GM19452 (cell line): Measurements from ENCODE around the gene SH3TC2.

ENCODE experiments used
- ATAC-seq: cut with Tn5 transposase; IDR thresholded peaks from one replicate; pipeline ENCODE4 v1.9.1; 2021; ENCODE audit not compliant: unreplicated experiment

The SH3TC2 gene

DNA sequence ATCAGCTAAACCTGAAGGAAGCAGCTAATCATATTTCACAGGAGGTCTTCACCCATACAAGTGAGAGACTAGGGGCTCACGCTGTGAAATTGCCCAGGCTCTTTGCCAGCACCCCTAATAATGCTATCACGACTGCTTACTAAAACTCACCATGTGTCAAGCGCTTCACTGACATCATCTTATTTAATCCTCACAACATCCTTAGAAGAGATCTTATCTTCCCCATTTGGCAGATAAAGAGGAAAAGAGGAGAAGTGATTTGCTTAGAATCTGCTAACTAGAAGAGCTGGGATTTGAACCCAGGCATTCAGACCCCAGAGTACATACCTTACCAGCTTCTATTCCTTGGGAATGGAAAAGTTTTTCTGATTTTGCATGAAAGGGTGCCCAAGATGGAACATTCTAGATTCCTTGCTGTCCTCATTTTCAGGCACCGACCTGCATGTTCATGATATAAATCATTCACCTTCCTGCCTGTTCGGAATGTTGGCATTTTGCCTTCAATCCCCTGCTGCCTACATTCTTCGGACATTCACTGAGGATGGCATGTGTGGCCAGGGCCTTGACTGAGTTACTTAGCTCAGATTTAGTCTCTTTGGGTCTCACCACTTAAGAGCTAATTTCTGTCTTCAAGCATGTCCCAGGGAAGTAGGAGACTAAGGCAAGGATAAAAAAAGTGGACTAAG is 88.1 kb downstream of the SH3TC2 start:
- no peak for ATAC-seq

DNA sequence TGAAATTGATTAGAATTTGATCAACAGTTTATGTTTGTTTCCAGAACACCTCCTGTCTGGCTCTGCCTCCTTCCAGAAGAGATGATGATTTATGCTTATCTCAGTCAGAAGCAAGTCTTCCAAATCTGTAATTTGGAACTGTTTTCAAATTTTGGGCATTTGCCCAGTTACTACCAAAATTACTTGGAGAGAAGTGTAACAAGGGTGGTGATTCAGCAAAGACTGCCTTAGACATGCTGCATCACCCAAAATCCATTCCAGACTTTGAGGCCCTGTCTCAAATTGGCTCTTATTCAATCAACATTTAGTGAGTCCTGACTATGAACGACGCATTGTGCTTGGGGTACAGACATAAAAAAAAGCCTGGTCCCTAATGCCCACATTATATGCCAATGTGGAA is 89.4 kb downstream of the SH3TC2 start:
- ATAC-seq: no peak

DNA sequence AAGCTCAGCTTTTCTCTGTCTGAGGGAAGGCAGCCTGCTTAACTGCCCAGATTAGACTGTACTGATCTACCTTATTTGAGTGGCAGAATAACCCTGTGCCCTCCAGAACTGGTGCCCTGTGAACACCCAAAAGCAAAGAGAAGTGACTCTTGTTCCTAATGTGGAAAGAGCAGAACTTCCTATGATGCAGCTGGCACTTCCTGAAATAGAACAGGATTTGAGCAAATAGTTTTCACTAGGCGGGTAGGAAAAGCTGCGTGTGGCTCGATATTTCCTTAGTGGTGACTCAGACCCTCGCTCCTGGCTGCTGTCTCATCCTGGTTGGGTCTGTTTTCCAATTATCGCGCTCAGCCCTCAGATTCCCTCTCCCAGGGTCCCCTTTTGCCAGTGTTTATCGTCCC is 89.9 kb downstream of the SH3TC2 start:
- no peak for ATAC-seq

DNA sequence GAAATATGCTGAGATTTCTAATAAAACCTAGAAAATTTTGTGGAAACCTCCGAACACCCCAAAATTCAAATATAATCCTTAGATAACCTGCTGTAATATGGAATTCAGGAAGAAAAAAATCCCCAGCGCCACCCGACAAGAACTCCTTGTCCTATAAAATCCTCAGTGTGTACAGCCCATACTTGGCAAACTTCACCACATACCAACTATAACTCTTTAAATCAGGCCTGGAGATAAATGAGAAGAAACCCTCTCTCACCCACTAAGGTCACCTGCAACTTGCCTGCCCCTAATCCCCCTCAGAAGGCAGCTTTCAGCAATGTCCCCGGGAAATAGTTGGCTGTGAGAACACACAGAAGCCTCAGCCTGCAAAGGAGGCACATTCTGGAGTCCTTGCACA is 90.5 kb downstream of the SH3TC2 start:
- no peak for ATAC-seq

DNA sequence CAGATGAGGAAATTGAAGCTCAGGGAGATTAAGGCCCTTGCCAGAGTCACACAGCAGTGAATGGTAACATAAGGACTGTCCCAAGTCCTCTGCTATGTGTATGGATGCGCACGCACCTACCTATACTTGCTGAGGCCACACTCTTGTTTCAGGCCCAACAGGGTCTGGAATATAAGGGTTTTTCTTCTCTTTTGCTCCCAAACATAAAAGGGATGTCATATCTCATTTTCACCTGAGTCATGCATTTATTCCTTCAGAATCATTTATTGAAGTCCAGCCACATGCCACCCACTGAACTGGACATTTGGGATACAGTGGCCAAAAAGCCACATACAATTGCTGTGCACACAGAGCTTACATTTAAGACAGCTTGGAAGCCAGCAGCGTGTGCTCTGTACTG is 92.0 kb downstream of the SH3TC2 start:
- no peak for ATAC-seq

DNA sequence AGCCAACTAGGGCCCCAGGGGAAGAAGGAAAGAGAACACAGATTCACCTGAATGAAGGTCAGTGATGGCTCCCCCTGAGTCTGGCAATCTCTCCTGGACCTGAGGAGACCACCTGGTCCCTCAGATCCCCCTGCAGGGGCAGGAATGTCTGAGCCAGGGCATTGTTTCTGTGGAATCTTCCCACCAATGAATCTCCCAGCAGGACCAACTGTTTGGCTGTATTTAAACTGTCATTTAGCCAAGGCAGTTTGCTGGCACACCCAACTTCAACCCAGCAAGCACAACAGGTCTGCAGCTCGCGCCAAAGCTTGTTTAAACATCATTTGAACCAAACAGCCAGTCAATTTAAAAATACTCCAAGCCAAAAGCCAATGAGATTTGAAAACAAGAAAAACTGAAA is 92.6 kb downstream of the SH3TC2 start:
- ATAC-seq: no peak

DNA sequence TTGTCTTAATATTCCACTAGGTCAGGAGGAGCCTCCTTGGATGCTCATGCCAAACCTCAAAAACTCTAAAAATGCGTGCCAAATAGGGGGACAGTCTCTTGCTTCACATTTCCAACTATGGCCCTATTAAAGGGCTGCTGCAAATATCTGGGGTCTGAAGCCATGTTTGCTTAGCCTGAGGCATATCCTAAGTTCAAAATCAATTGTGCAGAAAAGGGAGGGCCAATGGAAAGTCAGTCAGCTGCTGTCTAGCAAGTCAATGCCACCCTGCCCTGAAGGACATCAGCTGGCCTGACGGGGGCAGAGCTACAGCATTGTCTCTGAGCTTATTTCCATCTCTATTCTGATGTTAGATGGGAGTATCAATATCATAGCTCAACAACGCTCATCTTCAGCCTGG is 93.6 kb downstream of the SH3TC2 start:
- no peak for ATAC-seq

DNA sequence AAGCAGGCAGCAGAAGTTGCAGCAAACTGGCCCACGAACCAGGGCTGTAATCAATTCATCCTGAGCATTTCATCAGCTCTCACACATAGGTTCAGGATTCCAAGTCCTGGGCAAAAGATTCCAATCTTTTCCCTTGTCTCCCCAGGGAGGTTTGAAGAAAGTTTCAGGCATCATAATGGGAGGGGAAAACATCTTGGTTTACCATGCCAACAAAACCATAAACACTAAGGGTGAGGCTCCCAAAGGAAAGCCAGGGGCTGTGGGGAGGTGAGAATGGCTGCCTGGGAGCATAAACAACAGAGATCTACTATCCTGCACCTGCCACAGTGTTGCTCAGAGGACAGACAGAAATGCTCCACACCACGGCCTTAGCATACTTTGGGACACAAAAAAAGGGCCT is 94.6 kb downstream of the SH3TC2 start:
- no peak for ATAC-seq

DNA sequence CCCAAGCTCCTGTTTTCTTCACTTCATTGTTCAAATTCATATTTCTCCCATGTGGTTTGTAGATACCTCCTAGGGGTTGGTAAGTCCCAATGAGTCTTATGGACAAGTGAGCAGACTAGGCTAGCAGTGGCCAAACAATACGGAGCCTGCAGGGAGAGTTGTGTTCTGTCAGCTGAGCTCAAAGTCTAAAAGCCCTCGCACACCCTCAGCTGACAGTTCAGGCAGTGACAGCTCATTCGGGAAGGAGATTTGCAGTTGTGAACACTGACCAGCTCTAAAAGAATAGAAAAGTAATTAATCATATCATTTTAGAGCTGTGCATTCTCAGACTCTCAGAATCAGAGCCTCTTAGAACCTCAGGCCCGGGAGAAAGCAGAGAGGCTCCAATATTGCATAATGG is 95.1 kb downstream of the SH3TC2 start:
- ATAC-seq: no peak

DNA sequence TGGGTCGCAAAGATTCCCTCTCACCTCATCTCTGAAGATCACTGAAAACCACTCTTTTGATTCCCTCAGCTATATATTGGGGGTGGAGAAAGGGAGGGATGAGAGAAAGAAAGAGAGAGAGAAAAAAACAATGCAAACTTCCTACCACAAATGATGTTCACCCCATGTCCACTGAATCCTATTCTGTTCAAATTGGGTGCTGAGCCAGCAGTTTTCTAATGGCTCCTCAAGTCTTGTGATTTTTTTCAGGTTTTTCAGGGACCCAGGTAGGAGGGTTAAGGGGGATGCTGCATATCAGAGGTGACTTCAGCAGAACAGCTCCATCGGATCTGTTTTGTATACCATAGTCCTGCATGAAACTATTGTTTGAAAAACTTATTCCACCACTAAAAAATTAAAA is 95.9 kb downstream of the SH3TC2 start:
- ATAC-seq: no peak

DNA sequence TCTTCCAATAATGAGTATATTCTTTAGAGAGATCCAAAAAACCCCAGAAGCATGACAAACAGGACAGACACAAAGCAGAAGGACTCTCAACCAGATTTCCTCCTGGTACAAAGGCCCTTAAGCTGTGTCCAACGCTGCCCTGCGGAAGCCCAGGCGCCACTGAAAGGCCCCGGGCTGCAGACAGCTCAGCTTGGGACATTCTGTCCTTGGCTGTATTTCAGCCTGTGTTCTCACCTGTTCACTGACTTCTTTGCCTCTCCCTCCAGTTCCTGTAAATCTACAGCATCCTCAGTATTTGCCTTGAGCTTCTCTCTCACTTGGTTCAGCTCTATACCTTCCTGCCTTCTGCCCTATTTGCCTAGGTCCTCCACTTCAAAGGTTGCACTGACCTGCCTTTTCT is 96.5 kb downstream of the SH3TC2 start:
- no peak for ATAC-seq

DNA sequence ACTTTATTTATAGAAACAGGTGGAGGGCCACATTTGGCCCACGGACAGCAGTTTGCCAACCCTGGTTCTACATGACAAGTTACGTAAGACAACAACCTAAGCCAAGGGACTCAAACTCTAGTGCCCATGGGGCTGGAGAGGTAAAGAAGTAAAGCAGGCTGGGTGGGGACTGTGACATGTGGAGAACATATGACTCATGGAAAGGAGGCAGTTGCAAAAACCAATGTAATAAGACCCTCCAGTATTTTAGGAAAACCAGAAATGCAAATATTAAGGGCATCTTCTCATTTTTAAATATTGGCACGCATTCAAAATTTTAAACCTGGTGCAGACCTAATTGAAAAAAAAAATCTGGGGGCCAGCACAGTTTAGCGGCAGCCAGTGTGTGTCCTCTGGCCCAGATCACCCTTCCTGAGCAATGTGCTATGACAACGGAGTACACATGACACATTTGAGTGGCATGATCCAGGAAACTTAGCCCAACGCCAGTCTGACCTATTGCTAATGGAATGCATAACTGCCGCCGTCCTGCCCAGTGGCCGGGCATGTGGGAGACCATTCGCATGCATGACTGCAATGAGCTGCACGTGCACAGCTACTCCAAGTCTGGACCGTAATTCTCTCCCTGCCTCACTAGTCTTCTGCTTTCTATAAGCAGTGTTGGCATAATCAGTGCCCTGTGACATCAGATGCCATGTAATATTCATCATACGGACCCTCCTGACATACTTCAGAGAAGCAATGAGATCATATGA is 97.2 kb downstream of the SH3TC2 start:
- ATAC-seq: no peak

DNA sequence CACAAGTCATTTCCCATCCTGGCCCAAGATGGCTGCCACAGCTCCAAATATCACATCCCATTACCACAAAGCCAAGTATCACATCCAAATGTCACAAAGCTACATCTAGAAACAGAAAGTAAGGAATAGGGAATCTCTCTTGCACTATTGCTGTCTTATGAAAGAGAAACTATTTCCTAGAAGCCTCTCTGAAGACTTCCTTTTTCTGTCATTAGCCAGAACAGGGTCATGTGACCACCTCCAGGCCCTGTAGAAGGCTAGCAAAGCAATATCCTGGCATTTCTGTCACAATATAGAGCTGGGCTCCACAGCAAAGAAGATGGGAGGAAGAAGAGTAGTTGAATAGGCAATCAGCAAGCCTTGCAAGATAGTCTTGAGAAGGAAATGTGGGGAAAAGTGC is 99.2 kb downstream of the SH3TC2 start:
- ATAC-seq: no peak

DNA sequence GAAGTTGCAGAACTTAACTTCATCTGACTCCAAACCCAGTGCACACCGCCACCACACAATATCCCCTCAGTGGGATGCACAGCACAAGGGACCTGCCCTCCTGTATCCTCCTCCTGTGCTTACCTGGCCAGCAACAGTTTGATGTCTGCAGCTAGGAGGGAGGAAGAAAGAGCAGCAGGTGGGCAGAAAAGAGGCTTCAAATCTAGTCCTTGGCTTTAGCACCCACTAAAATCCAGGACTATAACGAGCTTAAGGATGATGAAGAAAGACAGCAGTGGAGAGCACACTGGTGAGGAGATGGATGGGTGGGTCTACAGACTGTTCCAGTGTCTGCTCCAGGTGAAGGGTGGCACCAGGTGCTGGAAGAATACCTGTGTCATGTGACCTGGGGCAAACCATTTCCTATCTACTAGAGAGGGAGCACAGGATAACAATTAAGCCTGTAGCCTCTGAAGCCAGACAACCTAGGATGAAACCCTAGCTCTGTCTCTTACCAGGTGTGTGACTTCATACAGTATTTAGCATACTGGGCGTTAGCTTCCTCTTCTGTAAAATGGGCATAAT is 100.0 kb downstream of the SH3TC2 start:
- ATAC-seq: no peak

DNA sequence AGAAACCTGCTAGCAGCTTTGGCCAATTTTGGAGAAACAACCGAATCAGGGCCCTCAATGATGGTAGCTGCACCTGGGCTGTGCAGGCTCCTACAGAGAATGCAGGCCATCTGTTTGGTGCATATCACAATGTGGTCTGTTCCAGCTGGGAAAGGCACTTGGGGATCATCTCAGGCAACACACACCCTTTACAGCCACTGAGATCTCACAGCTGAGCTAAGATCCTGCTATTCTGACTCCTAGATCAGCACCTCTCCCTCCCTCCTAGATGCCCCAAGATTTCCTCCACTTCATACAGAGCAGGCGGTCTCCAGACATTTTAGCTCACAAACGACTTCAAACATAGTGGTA is 100.7 kb downstream of the SH3TC2 start:
- no peak for ATAC-seq

DNA sequence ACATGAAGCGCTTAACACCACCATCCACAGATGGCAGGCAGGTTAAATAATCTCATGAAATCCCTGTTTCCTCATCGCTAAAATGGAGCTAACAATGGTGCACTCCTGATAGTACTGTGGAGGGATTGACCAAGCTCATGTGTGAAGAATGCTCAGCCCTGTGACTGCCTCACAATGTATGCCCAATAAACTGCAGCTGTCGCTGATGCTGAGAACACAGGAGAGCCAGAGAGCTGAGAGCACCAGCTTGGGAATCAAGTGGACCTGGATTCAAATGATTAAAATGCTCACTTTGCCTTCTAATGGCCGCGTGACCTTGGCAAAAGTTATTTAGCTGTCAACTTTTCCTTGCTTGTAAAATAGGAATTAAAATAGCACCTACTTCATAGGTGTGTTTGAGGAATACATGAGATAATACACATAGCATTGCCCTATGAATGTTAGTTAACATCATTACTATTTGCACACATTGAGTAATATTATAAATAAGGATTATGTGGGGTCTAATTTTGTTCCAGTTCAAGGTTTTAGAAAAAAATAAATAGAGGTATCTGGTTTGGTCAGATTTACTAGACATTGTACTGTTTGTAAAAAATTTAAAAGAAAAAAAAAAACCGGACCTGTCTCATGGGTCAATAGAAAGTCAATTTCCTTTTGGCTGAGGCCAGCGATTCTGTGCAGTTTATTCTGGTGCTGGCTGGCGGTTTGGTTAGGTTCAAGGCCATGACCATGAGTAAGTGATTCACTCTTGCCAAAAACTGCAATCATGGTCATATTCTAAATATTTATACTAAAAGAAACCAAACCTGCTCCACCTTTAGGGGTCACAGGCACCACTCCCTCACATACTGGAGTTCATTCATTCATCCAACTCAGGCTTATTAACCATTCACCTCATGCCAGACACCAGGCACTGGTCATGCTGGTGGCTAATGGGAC is 101.3 kb downstream of the SH3TC2 start:
- no peak for ATAC-seq

DNA sequence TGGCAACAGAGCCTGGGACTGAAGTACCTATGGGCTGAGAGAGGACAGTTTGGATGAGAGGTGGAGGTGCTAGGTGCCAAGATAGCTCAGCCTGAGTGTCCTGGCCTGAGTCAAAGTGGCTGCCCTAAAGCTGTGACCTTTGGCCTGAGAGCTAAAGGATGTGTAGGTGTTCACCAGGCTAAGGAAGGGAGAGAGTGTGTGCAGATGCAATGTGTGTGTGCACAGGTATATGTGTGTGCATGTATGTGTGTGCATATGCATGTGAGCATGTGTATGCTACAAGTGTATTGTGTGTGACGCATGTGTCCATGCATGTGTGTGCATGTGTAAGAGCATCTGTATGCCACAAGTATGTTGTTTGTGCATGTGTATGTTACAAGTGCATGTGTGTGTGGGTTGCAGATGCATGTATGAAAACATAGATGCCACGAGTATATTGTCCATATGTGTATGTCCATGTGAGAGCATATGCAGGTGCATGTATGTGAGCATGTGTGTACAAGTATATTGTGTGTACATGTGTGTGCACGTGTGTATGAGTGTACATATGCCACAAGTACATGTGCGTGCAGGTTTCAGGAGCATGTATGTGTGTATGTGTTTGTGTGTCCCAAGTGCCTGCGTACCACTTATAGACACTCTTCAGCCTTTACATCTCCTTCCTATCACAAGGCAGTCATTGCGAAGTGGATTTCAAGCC is 102.6 kb downstream of the SH3TC2 start:
- ATAC-seq: no peak

DNA sequence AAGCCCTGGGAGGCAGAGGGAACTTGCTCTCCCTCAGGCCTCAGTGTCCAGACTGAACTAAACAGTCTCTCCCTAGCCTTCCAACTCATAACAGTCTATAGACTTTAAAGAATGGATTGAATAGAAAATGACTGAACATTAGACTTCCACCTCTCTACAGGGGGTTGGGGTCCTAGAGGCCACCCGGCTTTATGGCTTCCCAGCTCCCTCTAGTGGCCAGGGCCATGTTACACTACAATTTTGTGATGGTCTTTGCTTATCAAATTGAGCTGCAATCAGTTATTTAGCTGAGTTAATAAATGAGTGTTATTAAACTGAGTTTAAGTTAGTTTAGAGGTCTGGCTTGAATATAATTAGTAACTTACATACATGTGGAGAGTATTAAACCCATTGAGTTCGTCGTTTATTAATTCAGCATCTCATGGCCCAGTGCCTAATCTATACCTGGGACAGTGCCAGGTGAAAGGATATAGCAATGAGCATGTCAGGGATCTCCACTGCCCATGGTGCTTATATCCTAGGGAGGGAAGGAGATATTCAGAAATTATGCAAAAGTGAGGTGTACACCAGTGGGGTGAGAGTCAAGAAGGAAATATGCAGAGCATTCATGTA is 105.2 kb downstream of the SH3TC2 start:
- no peak for ATAC-seq

DNA sequence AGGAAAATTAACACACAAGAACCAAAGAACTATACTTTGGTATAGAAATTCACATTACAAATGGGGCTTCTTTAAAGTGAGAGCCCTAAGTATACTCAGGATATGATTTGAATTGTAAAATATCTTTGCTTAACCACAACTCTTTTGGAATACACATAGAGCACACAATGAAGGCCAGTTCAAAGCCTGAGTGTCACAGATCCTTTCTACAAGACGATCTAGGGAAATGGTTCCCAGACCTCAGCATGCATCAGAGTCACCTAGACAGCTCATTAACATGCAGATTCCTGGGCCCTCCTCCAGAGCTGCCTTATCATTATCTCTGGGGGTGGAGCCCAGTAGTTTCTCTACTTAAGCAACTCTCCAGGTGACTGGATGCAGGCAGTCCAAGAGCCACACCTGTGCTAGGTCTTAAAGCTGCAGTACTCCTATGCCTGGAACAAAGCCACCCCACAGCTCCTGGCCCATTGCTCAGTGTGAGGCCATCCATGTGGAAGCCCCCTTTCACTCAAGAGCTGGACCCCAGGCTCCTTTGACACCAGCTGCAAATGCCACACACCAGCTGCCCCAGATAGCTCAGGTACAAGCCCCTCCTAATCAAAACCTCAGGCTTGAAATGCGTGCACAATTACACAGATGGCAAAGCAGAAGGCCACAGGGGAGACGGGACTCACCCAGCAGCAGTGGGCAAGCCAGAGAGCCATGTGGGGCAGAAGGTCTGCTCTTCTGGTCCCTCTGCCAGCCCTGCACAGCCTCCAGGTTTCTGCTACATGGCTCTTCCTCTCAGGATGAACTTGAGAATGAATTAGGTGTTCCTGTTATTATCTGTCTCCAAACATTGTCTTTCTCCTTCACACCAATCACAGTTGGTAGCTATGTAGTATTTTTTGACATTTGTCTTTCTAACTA is 106.1 kb downstream of the SH3TC2 start:
- no peak for ATAC-seq
